Panc1 (cell line): ENCODE measurements around the gene SRPRA. TPM values are rescaled to one million over a fixed set of nuclear protein-coding genes. Genes with fewer than 3 reads are reported as not detected.

Source experiments
- ATAC-seq: fragments of 200-7000 bp; cut with Tn5 transposase; 2 replicates; pipeline ENCODE4 v1.9.1; 2020; ENCODE audit warnings: mild to moderate bottlenecking, moderate library complexity
- BruUV-seq: library from RNA; stranded (reverse); fragments of 400-500 nt; replicated peaks from 2 replicates; lab custom pipeline; 2021; lab: Mats Ljungman, UMichigan
- CTCF ChIA-PET: fragments of 300-600 bp; sonication (Branson Sonifier 250); formaldehyde crosslinking; loops from one replicate; lab custom pipeline; 2022; ENCODE audit warnings: antibody characterized with exemption; lab: Charles Lee
- POLR2A ChIA-PET: fragments of 300-600 bp; sonication (Branson Sonifier 250); formaldehyde crosslinking; loops from one replicate; lab custom pipeline; 2022; ENCODE audit warnings: antibody characterized with exemption; lab: Charles Lee
- DNase-seq: peaks from one replicate; pipeline ENCODE4 v3.0.0-alpha.2; 2010; ENCODE audit warnings: low read depth, low spot score
- H3K27ac ChIP-seq: 2 replicates; pipeline ENCODE4 v1.5.1; 2011; ENCODE audit warnings: mild to moderate bottlenecking, low read length, inconsistent platforms
- H3K27me3 ChIP-seq: fragments of 200-500 bp; sonication (Bioruptor generic); 2 replicates; pipeline ENCODE4 v1.6.0; 2014; ENCODE audit warnings: low read length, inconsistent platforms; ENCODE audit not compliant: control insufficient read depth, insufficient read depth
- H3K36me3 ChIP-seq: fragments of 200-500 bp; sonication (Bioruptor generic); 2 replicates; pipeline ENCODE4 v1.5.1; 2014; ENCODE audit warnings: inconsistent platforms, mild to moderate bottlenecking, low read length, moderate library complexity; ENCODE audit not compliant: control insufficient read depth, insufficient read depth
- H3K4me1 ChIP-seq: 2 replicates; pipeline ENCODE4 v1.5.1; 2011; ENCODE audit warnings: inconsistent platforms, mild to moderate bottlenecking, low read length, moderate library complexity; ENCODE audit not compliant: control insufficient read depth, insufficient read depth
- H3K4me3 ChIP-seq, 2 experiments: 2 replicates each; pipeline ENCODE4 v1.5.1; 2011 to 2012; ENCODE audit warnings: low read depth in 2 of 2, low read length in 2 of 2, mild to moderate bottlenecking in 2 of 2, inconsistent platforms in 1 of 2, moderate library complexity in 1 of 2
- H3K9me3 ChIP-seq: fragments of 200-500 bp; sonication (Bioruptor generic); 2 replicates; pipeline ENCODE4 v1.5.1; 2014; ENCODE audit warnings: low read depth, mild to moderate bottlenecking, inconsistent platforms, low read length, moderate library complexity; ENCODE audit not compliant: control insufficient read depth, insufficient read depth
- POLR2AphosphoS5 ChIP-seq: IDR thresholded peaks from 2 replicates; pipeline ENCODE4 v1.6.1; 2012; ENCODE audit warnings: mild to moderate bottlenecking, low read depth, low read length, moderate library complexity
- REST ChIP-seq, 2 experiments: IDR thresholded peaks; 2 replicates each; pipeline ENCODE4 v1.6.1; 2011 to 2012; ENCODE audit warnings: low read depth in 2 of 2, control low read depth in 1 of 2, low read length in 1 of 2, mild to moderate bottlenecking in 1 of 2, moderate library complexity in 1 of 2; ENCODE audit not compliant: insufficient read depth in 1 of 2
- SIN3A ChIP-seq: IDR thresholded peaks from 2 replicates; pipeline ENCODE4 v1.6.1; 2012; ENCODE audit warnings: low read depth, mild to moderate bottlenecking, low read length, moderate library complexity, borderline replicate concordance; ENCODE audit not compliant: insufficient read depth
- TCF7L2 ChIP-seq: IDR thresholded peaks from 2 replicates; pipeline ENCODE4 v1.6.1; 2011; ENCODE audit warnings: mild to moderate bottlenecking, low read depth, low read length, inconsistent platforms
- in situ Hi-C: cut with HindIII; loops from 2 replicates; pipeline ENCODE4 v1.10.0; 2016; ENCODE audit warnings: low sequenced_read_pairs, low pct_unique_long_range_greater_than_20kb
- intact Hi-C: fragments of 100-400 bp; cut with micrococcal nuclease; formaldehyde crosslinking; loops from one replicate; pipeline ENCODE4 v1.10.0; 2022; ENCODE audit not compliant: unreplicated experiment
- total RNA-seq: library from RNA; stranded (reverse); gene quantifications from one replicate; pipeline ENCODE4 v1.2.1, GENCODE V29; 2021; ENCODE audit not compliant: unreplicated experiment
- TF ChIP-seq, protein P1 (sequence below): fragments of 450-650 bp; IDR thresholded peaks from 2 replicates; pipeline ENCODE4 v1.5.1; 2017; ENCODE audit warnings: mild to moderate bottlenecking

Gene SRPRA
- total RNA-seq, 1 experiment from 2014 or later: 149 TPM

DNA sequence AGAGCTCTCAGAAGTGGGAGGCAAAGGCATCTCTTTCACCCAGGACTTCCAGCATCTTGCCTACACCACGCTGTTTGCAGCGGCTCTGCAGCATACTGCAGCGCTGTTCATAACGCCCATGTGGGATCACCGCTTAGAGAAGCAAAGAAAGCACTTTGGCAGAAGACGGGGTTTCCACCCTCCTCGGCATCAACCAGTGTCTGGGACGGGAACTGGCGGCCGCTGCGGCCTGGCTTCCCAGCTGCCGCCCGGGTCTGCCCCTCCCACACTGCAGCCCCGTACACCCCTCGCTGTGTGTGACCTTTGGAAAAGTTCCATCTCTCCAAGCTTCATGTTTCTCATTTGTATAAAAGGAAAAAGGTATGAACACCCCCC lies 13.7 kb upstream of the SRPRA start:
- Histone ChIP-seq H3K27ac (peak overlapping the region; percentile 78), H3K4me1 (peaks cover 11% of the 10 kb centered on the region; the same call in 1 of the 2 replicates), H3K27me3 (no peaks in the 10 kb centered on the region), H3K9me3 (no peaks in the 10 kb centered on the region), H3K4me3 (peak overlapping the region; percentile 68 to 97), H3K36me3 (peaks cover 3% of the 10 kb centered on the region; the same call in 1 of the 2 replicates)
- TF ChIP-seq SIN3A (no peak), TCF7L2 (no peak), POLR2AphosphoS5 (no peak), REST (IDR thresholded peaks at IDR 0.05; ENCODE audit: insufficient read depth in 1 of 2, low read depth in 2 of 2, low read length in 1 of 2) (no peak)
- TF ChIP-seq, protein P1, sequence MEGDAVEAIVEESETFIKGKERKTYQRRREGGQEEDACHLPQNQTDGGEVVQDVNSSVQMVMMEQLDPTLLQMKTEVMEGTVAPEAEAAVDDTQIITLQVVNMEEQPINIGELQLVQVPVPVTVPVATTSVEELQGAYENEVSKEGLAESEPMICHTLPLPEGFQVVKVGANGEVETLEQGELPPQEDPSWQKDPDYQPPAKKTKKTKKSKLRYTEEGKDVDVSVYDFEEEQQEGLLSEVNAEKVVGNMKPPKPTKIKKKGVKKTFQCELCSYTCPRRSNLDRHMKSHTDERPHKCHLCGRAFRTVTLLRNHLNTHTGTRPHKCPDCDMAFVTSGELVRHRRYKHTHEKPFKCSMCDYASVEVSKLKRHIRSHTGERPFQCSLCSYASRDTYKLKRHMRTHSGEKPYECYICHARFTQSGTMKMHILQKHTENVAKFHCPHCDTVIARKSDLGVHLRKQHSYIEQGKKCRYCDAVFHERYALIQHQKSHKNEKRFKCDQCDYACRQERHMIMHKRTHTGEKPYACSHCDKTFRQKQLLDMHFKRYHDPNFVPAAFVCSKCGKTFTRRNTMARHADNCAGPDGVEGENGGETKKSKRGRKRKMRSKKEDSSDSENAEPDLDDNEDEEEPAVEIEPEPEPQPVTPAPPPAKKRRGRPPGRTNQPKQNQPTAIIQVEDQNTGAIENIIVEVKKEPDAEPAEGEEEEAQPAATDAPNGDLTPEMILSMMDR: no peak
- CTCF ChIA-PET: no interaction called here
- ATAC-seq (peak; percentile 57), DNase-seq (no peak)
- in situ Hi-C loops (no loop called here), intact Hi-C loops (no loop called here)
- no TSS peak for BruUV-seq
- POLR2A ChIA-PET: no interaction called here

DNA sequence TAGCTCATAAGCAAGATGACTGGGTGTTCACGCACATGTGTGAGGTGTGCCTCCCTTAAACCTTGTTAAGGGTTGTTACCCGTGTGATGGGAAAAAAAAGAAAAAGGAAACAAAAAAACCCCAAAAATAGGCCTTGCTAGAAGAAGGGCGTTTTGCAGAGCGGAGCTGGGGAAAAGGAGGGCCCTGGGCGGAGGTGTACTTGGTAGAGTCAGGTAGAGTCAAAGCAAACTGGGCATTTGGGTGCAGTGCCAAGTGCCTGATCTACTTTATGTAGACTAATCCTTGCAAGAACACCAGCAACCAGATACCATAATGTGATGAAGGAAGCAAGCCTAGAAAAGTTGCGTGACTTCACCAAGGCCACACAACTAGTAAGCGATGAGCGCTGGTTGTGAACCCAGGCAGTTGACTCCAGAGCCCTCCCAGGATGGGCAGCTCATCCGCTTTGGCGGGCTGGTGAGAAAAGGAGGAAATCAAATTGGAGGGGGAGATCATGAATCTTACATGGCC lies 13.0 kb upstream of the SRPRA start:
- TF ChIP-seq, protein P1: no peak
- TF ChIP-seq POLR2AphosphoS5 (no peak), SIN3A (no peak), REST (IDR thresholded peaks at IDR 0.05; ENCODE audit: insufficient read depth in 1 of 2, low read depth in 2 of 2, low read length in 1 of 2) (no peak), TCF7L2 (no peak)

More for the DNA sequence above, 13.0 kb upstream of the SRPRA start:
- no TSS peak for BruUV-seq
- DNase-seq (no peak), ATAC-seq (no peak)
- no peaks in the 10 kb centered on the region for H3K27me3 ChIP-seq
- peak overlapping the region; percentile 78; the same call in 1 of the 2 replicates for H3K27ac ChIP-seq
- intact Hi-C loops (no loop called here), in situ Hi-C loops (no loop called here)
- ChIA-PET CTCF (no interaction called here), POLR2A (no interaction called here)
- peaks cover 3% of the 10 kb centered on the region; the same call in 1 of the 2 replicates for H3K36me3 ChIP-seq
- H3K9me3 ChIP-seq: no peaks in the 10 kb centered on the region
- H3K4me3 ChIP-seq: peak overlapping the region in 1 of 2 experiments; percentile 97; a peak in 1 of 4 replicates
- peaks cover 11% of the 10 kb centered on the region; the same call in 1 of the 2 replicates for H3K4me1 ChIP-seq
